Stimulated activated CD4-positive, alpha-beta T cell treated with anti-CD3 and anti-CD28 coated beads, TNF-alpha, amount 100 ng/mL, for 1 hour (primary cell): ENCODE data around the gene CTSF.
"Not testable (repeated sequence)": the region's sequence is repeated elsewhere in the genome, so short reads cannot be mapped to it uniquely, and the experiment has no call there.

ENCODE experiments used
- DNase-seq, 3 donors: peaks; one replicate each; pipeline ENCODE4 v3.0.0-alpha.2; 2020; ENCODE audit warnings: low read depth in 3 of 3, low spot score in 1 of 3

CTSF gene

GRCh38 chr11:66540598-66540997 is 27.8 kb downstream of the CTSF start:
- not testable (repeated sequence) for DNase-seq

- no peak for DNase-seq
Observed at GRCh38 chr11:66539870-66540213, 28.6 kb downstream of the CTSF start.

- no peak for DNase-seq
Observed at GRCh38 chr11:66539170-66539869, 29.1 kb downstream of the CTSF start.

GRCh38 chr11:66532784-66533183 is 35.6 kb downstream of the CTSF start:
- DNase-seq: no peak

GRCh38 chr11:66531841-66532240 is 36.6 kb downstream of the CTSF start:
- DNase-seq: no peak

- no peak for DNase-seq
Observed at GRCh38 chr11:66530927-66531709, 37.3 kb downstream of the CTSF start.

GRCh38 chr11:66529655-66530054 is 38.8 kb downstream of the CTSF start:
- no peak for DNase-seq

- DNase-seq: no peak
Observed at GRCh38 chr11:66529069-66529468, 39.3 kb downstream of the CTSF start.

GRCh38 chr11:66524304-66525040 is 43.9 kb downstream of the CTSF start:
- DNase-seq: no peak

GRCh38 chr11:66523611-66524010 is 44.8 kb downstream of the CTSF start:
- DNase-seq: no peak
